HEK293 (cell line): ENCODE data around the gene ADM2.

ENCODE experiments used
- EGR2 ChIP-seq: fragments of 450-650 bp; formaldehyde crosslinking; IDR thresholded peaks from 2 replicates; pipeline ENCODE4 v1.5.1; 2016; ENCODE audit warnings: low read depth, missing biosample characterization, missing genetic modification characterization
- HOXD13 ChIP-seq: sonication (generic); formaldehyde crosslinking; IDR thresholded peaks from 2 replicates; pipeline ENCODE4 v1.8.0; 2022; ENCODE audit warnings: missing genetic modification reagents, borderline replicate concordance
- KLF1 ChIP-seq: fragments of 450-650 bp; formaldehyde crosslinking; IDR thresholded peaks from 2 replicates; pipeline ENCODE4 v1.5.1; 2016; ENCODE audit warnings: missing biosample characterization, missing genetic modification characterization
- KLF16 ChIP-seq: fragments of 450-650 bp; formaldehyde crosslinking; IDR thresholded peaks from 2 replicates; pipeline ENCODE4 v1.5.1; 2017; ENCODE audit warnings: missing biosample characterization, missing genetic modification characterization
- OSR2 ChIP-seq: fragments of 450-650 bp; formaldehyde crosslinking; IDR thresholded peaks from 2 replicates; pipeline ENCODE4 v1.5.1; 2016; ENCODE audit warnings: missing biosample characterization, missing genetic modification characterization
- PRDM1 ChIP-seq: fragments of 450-650 bp; formaldehyde crosslinking; IDR thresholded peaks from 2 replicates; pipeline ENCODE4; 2016; ENCODE audit warnings: missing biosample characterization, missing genetic modification characterization
- SP7 ChIP-seq: fragments of 450-650 bp; formaldehyde crosslinking; IDR thresholded peaks from 2 replicates; pipeline ENCODE4 v1.5.1; 2016; ENCODE audit warnings: missing biosample characterization, missing genetic modification characterization
- TRIM28 ChIP-seq: IDR thresholded peaks from 2 replicates; pipeline ENCODE4 v1.6.1; 2011; ENCODE audit warnings: low read length, control low read depth, borderline replicate concordance
- ZBTB1 ChIP-seq: fragments of 450-650 bp; formaldehyde crosslinking; IDR thresholded peaks from 2 replicates; pipeline ENCODE4 v1.5.1; 2016; ENCODE audit warnings: missing biosample characterization, missing genetic modification characterization
- ZBTB20 ChIP-seq: fragments of 450-650 bp; formaldehyde crosslinking; IDR thresholded peaks from 2 replicates; pipeline ENCODE4 v1.5.1; 2016; ENCODE audit warnings: missing biosample characterization, missing genetic modification characterization
- ZBTB48 ChIP-seq: fragments of 450-650 bp; formaldehyde crosslinking; IDR thresholded peaks from 2 replicates; pipeline ENCODE4 v1.5.1; 2016; ENCODE audit warnings: missing biosample characterization, missing genetic modification characterization
- ZBTB7A ChIP-seq: fragments of 450-650 bp; formaldehyde crosslinking; IDR thresholded peaks from 2 replicates; pipeline ENCODE4 v1.5.1; 2016; ENCODE audit warnings: low read depth, missing biosample characterization, missing genetic modification characterization
- ZBTB8A ChIP-seq: fragments of 450-650 bp; formaldehyde crosslinking; IDR thresholded peaks from 2 replicates; pipeline ENCODE4 v1.5.1; 2016; ENCODE audit warnings: missing biosample characterization, missing genetic modification characterization
- ZFP3 ChIP-seq: fragments of 450-650 bp; formaldehyde crosslinking; IDR thresholded peaks from 2 replicates; pipeline ENCODE4 v1.5.1; 2016; ENCODE audit warnings: low read depth, missing biosample characterization, missing genetic modification characterization
- ZFP37 ChIP-seq: fragments of 450-650 bp; formaldehyde crosslinking; IDR thresholded peaks from 2 replicates; pipeline ENCODE4 v1.5.1; 2016; ENCODE audit warnings: missing biosample characterization, missing genetic modification characterization
- ZIC2 ChIP-seq: fragments of 450-650 bp; formaldehyde crosslinking; IDR thresholded peaks from 2 replicates; pipeline ENCODE4 v1.5.1; 2016; ENCODE audit warnings: missing biosample characterization, missing genetic modification characterization
- ZNF169 ChIP-seq: fragments of 450-650 bp; formaldehyde crosslinking; IDR thresholded peaks from 2 replicates; pipeline ENCODE4 v1.5.1; 2016; ENCODE audit warnings: missing biosample characterization, missing genetic modification characterization
- ZNF2 ChIP-seq: fragments of 450-650 bp; formaldehyde crosslinking; IDR thresholded peaks from 2 replicates; pipeline ENCODE4 v1.5.1; 2016; ENCODE audit warnings: missing biosample characterization, missing genetic modification characterization
- ZNF311 ChIP-seq: fragments of 450-650 bp; formaldehyde crosslinking; IDR thresholded peaks from 2 replicates; pipeline ENCODE4 v1.5.1; 2017; ENCODE audit warnings: missing biosample characterization, missing genetic modification characterization, borderline replicate concordance
- ZNF335 ChIP-seq: fragments of 450-650 bp; formaldehyde crosslinking; conservative IDR thresholded peaks from 2 replicates; pipeline ENCODE4 v1.5.1; 2016; ENCODE audit warnings: missing biosample characterization, missing genetic modification characterization
- ZNF404 ChIP-seq: fragments of 450-650 bp; formaldehyde crosslinking; IDR thresholded peaks from 2 replicates; pipeline ENCODE4 v1.5.1; 2017; ENCODE audit warnings: missing biosample characterization, missing genetic modification characterization
- ZNF501 ChIP-seq: fragments of 450-650 bp; formaldehyde crosslinking; IDR thresholded peaks from 2 replicates; pipeline ENCODE4 v1.5.1; 2016; ENCODE audit warnings: missing biosample characterization, missing genetic modification characterization
- ZNF560 ChIP-seq: fragments of 450-650 bp; formaldehyde crosslinking; IDR thresholded peaks from 2 replicates; pipeline ENCODE4 v1.5.1; 2017; ENCODE audit warnings: missing biosample characterization, missing genetic modification characterization, borderline replicate concordance
- ZNF610 ChIP-seq: fragments of 450-650 bp; formaldehyde crosslinking; IDR thresholded peaks from 2 replicates; pipeline ENCODE4 v1.5.1; 2016; ENCODE audit warnings: missing biosample characterization, missing genetic modification characterization, borderline replicate concordance
- ZNF660 ChIP-seq: fragments of 450-650 bp; IDR thresholded peaks from 2 replicates; pipeline ENCODE4 v1.5.1; 2018; ENCODE audit warnings: missing biosample characterization, mild to moderate bottlenecking, missing genetic modification characterization
- ZNF677 ChIP-seq: fragments of 450-650 bp; IDR thresholded peaks from 2 replicates; pipeline ENCODE4 v1.5.0; 2018; ENCODE audit warnings: missing biosample characterization, mild to moderate bottlenecking, missing genetic modification characterization, moderate library complexity
- ZSCAN30 ChIP-seq: fragments of 450-650 bp; IDR thresholded peaks from 2 replicates; pipeline ENCODE4 v1.5.1; 2018; ENCODE audit warnings: missing biosample characterization, mild to moderate bottlenecking, missing genetic modification characterization, moderate library complexity
- ZXDB ChIP-seq: fragments of 450-650 bp; formaldehyde crosslinking; IDR thresholded peaks from 2 replicates; pipeline ENCODE4 v1.5.1; 2016; ENCODE audit warnings: missing biosample characterization, missing genetic modification characterization
- TF ChIP-seq, protein P1 (sequence below): sonication (generic); formaldehyde crosslinking; IDR thresholded peaks from 2 replicates; pipeline ENCODE4 v1.8.1; 2022; ENCODE audit warnings: mild to moderate bottlenecking, moderate library complexity, missing genetic modification reagents
- TF ChIP-seq, protein P2 (sequence below): fragments of 450-650 bp; formaldehyde crosslinking; IDR thresholded peaks from 2 replicates; pipeline ENCODE4 v1.5.1; 2016; ENCODE audit warnings: missing biosample characterization, missing genetic modification characterization
- TF ChIP-seq, protein P3 (sequence below): fragments of 450-650 bp; formaldehyde crosslinking; IDR thresholded peaks from 2 replicates; pipeline ENCODE4 v1.5.1; 2017; ENCODE audit warnings: missing biosample characterization, missing genetic modification characterization
- TF ChIP-seq, protein P4 (sequence below): fragments of 450-650 bp; formaldehyde crosslinking; IDR thresholded peaks from 2 replicates; pipeline ENCODE4; 2016; ENCODE audit warnings: missing biosample characterization, missing genetic modification characterization
- TF ChIP-seq, protein P5 (sequence below): fragments of 450-650 bp; formaldehyde crosslinking; IDR thresholded peaks from 2 replicates; pipeline ENCODE4 v1.5.0; 2017; ENCODE audit warnings: missing biosample characterization, missing genetic modification characterization, borderline replicate concordance

ADM2 gene

DNA sequence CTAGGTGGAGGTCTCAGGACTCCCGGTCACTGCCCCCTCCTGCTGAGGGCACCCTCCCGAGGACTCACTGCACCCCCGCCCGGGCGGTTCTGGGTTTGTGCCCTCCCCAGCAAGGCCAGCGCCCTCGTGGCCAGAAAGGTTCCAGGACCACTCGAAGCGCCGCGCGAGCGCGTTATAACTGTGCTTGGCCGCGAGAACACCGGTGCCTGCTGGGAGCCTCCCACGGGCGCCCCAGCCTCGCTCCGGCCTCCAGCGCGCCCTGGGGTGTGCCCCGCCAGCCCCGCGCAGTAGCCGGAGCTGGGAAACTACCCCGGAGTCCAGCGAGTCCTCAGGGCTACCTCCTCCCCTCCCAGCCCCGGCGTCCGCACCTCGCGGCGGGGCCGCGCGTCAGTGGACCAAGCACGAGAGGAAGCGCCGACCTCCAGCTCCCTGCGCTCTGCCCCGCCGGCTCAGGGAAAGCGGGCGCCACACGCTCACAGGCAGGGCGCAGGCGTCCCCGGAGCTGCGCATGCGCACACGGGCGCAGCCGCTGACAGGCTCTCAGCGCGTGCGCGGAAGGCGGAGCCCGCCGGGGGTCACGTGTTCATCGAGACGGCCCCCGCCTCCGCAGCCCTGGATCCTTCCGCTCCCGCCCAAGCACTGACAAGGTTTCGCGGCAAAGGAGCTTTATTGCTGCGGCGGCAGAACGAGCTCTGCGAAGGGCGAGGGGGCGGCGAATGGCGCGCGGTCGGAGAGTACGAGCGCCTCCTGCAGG, 43.9 kb downstream of the ADM2 start, which contains the start of gene SCO2 (continued):
- TF ChIP-seq, protein P1, sequence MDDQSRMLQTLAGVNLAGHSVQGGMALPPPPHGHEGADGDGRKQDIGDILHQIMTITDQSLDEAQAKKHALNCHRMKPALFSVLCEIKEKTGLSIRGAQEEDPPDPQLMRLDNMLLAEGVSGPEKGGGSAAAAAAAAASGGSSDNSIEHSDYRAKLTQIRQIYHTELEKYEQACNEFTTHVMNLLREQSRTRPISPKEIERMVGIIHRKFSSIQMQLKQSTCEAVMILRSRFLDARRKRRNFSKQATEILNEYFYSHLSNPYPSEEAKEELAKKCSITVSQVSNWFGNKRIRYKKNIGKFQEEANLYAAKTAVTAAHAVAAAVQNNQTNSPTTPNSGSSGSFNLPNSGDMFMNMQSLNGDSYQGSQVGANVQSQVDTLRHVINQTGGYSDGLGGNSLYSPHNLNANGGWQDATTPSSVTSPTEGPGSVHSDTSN = peak; percentile 84; the same call in 1 of the 2 replicates
- TF ChIP-seq ZNF404 (tag by site-specific recombination) = no peak
- TF ChIP-seq, protein P2, sequence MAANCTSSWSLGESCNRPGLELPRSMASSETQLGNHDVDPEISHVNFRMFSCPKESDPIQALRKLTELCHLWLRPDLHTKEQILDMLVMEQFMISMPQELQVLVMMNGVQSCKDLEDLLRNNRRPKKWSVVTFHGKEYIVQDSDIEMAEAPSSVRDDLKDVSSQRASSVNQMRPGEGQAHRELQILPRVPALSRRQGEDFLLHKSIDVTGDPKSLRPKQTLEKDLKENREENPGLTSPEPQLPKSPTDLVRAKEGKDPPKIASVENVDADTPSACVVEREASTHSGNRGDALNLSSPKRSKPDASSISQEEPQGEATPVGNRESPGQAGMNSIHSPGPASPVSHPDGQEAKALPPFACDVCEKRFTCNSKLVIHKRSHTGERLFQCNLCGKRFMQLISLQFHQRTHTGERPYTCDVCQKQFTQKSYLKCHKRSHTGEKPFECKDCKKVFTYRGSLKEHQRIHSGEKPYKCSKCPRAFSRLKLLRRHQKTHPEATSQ = peak; percentile 31; the same call in 1 of the 2 replicates
- peak; percentile 92 for TF ChIP-seq ZXDB (tag by site-specific recombination)
- TF ChIP-seq SP7 (tag by site-specific recombination) = peak; percentile 74
- TF ChIP-seq, protein P3, sequence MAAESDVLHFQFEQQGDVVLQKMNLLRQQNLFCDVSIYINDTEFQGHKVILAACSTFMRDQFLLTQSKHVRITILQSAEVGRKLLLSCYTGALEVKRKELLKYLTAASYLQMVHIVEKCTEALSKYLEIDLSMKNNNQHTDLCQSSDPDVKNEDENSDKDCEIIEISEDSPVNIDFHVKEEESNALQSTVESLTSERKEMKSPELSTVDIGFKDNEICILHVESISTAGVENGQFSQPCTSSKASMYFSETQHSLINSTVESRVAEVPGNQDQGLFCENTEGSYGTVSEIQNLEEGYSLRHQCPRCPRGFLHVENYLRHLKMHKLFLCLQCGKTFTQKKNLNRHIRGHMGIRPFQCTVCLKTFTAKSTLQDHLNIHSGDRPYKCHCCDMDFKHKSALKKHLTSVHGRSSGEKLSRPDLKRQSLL (tag by site-specific recombination) = no peak; the same call in 1 of the 2 replicates
- TF ChIP-seq KLF1 = peak; percentile 65
- TF ChIP-seq, protein P4, sequence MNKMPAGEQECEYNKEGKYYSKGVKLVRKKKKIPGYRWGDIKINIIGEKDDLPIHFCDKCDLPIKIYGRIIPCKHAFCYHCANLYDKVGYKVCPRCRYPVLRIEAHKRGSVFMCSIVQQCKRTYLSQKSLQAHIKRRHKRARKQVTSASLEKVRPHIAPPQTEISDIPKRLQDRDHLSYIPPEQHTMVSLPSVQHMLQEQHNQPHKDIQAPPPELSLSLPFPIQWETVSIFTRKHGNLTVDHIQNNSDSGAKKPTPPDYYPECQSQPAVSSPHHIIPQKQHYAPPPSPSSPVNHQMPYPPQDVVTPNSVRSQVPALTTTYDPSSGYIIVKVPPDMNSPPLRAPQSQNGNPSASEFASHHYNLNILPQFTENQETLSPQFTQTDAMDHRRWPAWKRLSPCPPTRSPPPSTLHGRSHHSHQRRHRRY = peak; percentile 70
- TF ChIP-seq ZFP3 (tag by site-specific recombination) = no peak
- TF ChIP-seq OSR2 = peak; percentile 16; the same call in 1 of the 2 replicates
- peak; percentile 81 for TF ChIP-seq ZBTB20 (tag by site-specific recombination)
- TF ChIP-seq ZBTB48 = peak; percentile 85; the same call in 1 of the 2 replicates
- 0 out of 2 replicates have a peak, but pooled peaks have one; percentile 19 for TF ChIP-seq HOXD13
- peak; percentile 36; the same call in 1 of the 2 replicates for TF ChIP-seq KLF16
- peak; percentile 15; the same call in 1 of the 2 replicates for TF ChIP-seq ZNF677 (tag by site-specific recombination)
- peak; percentile 99 for TF ChIP-seq ZBTB8A (tag by site-specific recombination)
- no peak for TF ChIP-seq ZNF311
- no peak for TF ChIP-seq PRDM1 (tag by site-specific recombination)
- peak; percentile 89 for TF ChIP-seq EGR2 (tag by site-specific recombination)
- TF ChIP-seq ZNF169 (tag by site-specific recombination) = no peak
- no peak for TF ChIP-seq ZNF560 (tag by site-specific recombination)
- peak; percentile 93 for TF ChIP-seq ZIC2
- peak; percentile 53; the same call in 1 of the 2 replicates for TF ChIP-seq ZNF610 (tag by site-specific recombination)
- TF ChIP-seq ZBTB1 = no peak
- peak; percentile 85; the same call in 1 of the 2 replicates for TF ChIP-seq ZNF2 (tag by site-specific recombination)
- TF ChIP-seq ZSCAN30 (tag by site-specific recombination) = peak; percentile 58
- TF ChIP-seq ZNF660 (tag by site-specific recombination) = peak; percentile 39; the same call in 1 of the 2 replicates
- TF ChIP-seq, protein P5, sequence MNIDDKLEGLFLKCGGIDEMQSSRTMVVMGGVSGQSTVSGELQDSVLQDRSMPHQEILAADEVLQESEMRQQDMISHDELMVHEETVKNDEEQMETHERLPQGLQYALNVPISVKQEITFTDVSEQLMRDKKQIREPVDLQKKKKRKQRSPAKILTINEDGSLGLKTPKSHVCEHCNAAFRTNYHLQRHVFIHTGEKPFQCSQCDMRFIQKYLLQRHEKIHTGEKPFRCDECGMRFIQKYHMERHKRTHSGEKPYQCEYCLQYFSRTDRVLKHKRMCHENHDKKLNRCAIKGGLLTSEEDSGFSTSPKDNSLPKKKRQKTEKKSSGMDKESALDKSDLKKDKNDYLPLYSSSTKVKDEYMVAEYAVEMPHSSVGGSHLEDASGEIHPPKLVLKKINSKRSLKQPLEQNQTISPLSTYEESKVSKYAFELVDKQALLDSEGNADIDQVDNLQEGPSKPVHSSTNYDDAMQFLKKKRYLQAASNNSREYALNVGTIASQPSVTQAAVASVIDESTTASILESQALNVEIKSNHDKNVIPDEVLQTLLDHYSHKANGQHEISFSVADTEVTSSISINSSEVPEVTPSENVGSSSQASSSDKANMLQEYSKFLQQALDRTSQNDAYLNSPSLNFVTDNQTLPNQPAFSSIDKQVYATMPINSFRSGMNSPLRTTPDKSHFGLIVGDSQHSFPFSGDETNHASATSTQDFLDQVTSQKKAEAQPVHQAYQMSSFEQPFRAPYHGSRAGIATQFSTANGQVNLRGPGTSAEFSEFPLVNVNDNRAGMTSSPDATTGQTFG (tag by site-specific recombination) = no peak
- TF ChIP-seq ZNF335 = peak; percentile 82
- peak; percentile 78; the same call in 1 of the 2 replicates for TF ChIP-seq ZNF501 (tag by site-specific recombination)
- peak; percentile 34; the same call in 1 of the 2 replicates for TF ChIP-seq TRIM28
- TF ChIP-seq ZFP37 (tag by site-specific recombination) = peak; percentile 81
- TF ChIP-seq ZBTB7A (tag by site-specific recombination) = peak; percentile 76
